EL (cell line): ENCODE measurements around the gene OR1N2.
"Not testable (repeated sequence)": the region's sequence is repeated elsewhere in the genome, so short reads cannot be mapped to it uniquely, and the experiment has no call there.

Experiments
- DNase-seq: peaks from one replicate; pipeline ENCODE4 v3.0.0-alpha.2; 2016

OR1N2 gene

GRCh38 chr9:122552812-122553211, at the start of gene OR1N2:
OR1N2 (plus strand) TSS chr9:122553112; CDS start chr9:122553212, 100 bp downstream.
- DNase-seq: no peak

GRCh38 chr9:122506964-122507363, 45.9 kb upstream of the OR1N2 start:
- DNase-seq: no peak

GRCh38 chr9:122510502-122510901, 42.4 kb upstream of the OR1N2 start, which contains the start of gene OR1J2:
OR1J2 (plus strand) TSS chr9:122510802; CDS start chr9:122510802, 0 bp downstream.
- no peak for DNase-seq

- DNase-seq: no peak
These were observed 34.7 kb upstream of the OR1N2 start for GRCh38 chr9:122518226-122518625.

- no peak for DNase-seq
These were observed 34.1 kb upstream of the OR1N2 start, which contains the start of gene OR1J4 for GRCh38 chr9:122518841-122519240. OR1J4 (plus strand) TSS chr9:122519141; CDS start chr9:122519141, 0 bp downstream.

- DNase-seq: no peak
These were observed 33.5 kb upstream of the OR1N2 start for GRCh38 chr9:122519376-122519775.

- DNase-seq: no peak
These were observed 26.3 kb upstream of the OR1N2 start for GRCh38 chr9:122526602-122527001.

- DNase-seq: no peak
These were observed 25.7 kb upstream of the OR1N2 start, which contains the start of gene OR1N1 for GRCh38 chr9:122527193-122527592. OR1N1 (minus strand) TSS chr9:122527293; CDS start chr9:122527293, 0 bp downstream.

- DNase-seq: not testable (repeated sequence)
These were observed 21.8 kb upstream of the OR1N2 start for GRCh38 chr9:122531157-122531556.

GRCh38 chr9:122536134-122536533, 16.8 kb upstream of the OR1N2 start:
- peak; percentile 7 for DNase-seq

- not testable (repeated sequence) for DNase-seq
These were observed 15.8 kb upstream of the OR1N2 start for GRCh38 chr9:122537066-122537465.

- no peak for DNase-seq
These were observed 14.2 kb upstream of the OR1N2 start for GRCh38 chr9:122538757-122539156.

- no peak for DNase-seq
These were observed 6.7 kb upstream of the OR1N2 start for GRCh38 chr9:122546196-122546595.

GRCh38 chr9:122551371-122551770, 1.5 kb upstream of the OR1N2 start:
- no peak for DNase-seq

GRCh38 chr9:122561446-122561845, 8.5 kb downstream of the OR1N2 start:
- DNase-seq: no peak

GRCh38 chr9:122562134-122562760, 9.3 kb downstream of the OR1N2 start:
- DNase-seq: no peak

- no peak for DNase-seq
These were observed 15.0 kb downstream of the OR1N2 start for GRCh38 chr9:122567901-122568300.

GRCh38 chr9:122572456-122572855, 19.5 kb downstream of the OR1N2 start:
- peak; percentile 25 for DNase-seq

- DNase-seq: no peak
These were observed 27.0 kb downstream of the OR1N2 start for GRCh38 chr9:122579874-122580273.

GRCh38 chr9:122580360-122580759, 27.4 kb downstream of the OR1N2 start:
- DNase-seq: peak; percentile 73

GRCh38 chr9:122583284-122583683, 30.4 kb downstream of the OR1N2 start, which contains the start of gene OR1L8:
OR1L8 (minus strand) TSS chr9:122583384; CDS start chr9:122568477, 14,907 bp downstream.
- not testable (repeated sequence) for DNase-seq
